Activated T-cell treated with anti-CD3 and anti-CD28 coated beads, Interleukin-2, amount 50 U/mL, for 4 hours (primary cell): ENCODE data around the gene CLEC16A. TPM values are rescaled to one million over a fixed set of nuclear protein-coding genes. Genes with fewer than 3 reads are reported as not detected.

ENCODE experiments used
- ATAC-seq, 2 donors: fragments of 200-7000 bp; cut with Tn5 transposase; one replicate each; pipeline ENCODE4 v1.10.0; 2021
- DNase-seq: peaks from one replicate; pipeline ENCODE4 v3.0.0-alpha.2; 2020
- H3K27me3 Mint-ChIP-seq: one replicate; pipeline ENCODE4 v1.8.0; 2021; ENCODE audit warnings: low read depth, mixed read lengths
- H3K36me3 Mint-ChIP-seq: one replicate; pipeline ENCODE4 v1.8.0; 2022; ENCODE audit warnings: mixed read lengths; ENCODE audit not compliant: insufficient read depth
- H3K4me1 Mint-ChIP-seq: one replicate; pipeline ENCODE4 v1.8.0; 2021; ENCODE audit warnings: low read depth, mixed read lengths
- H3K4me3 Mint-ChIP-seq: one replicate; pipeline ENCODE4 v1.8.0; 2021; ENCODE audit warnings: mild to moderate bottlenecking, moderate library complexity, mixed read lengths
- H3K9me3 Mint-ChIP-seq: one replicate; pipeline ENCODE4 v1.8.0; 2021; ENCODE audit warnings: mixed read lengths
- total RNA-seq, 3 donors: library from RNA; stranded (reverse); gene quantifications; one replicate each; pipeline ENCODE4 v1.2.1, GENCODE V29; 2021

The CLEC16A gene
- total RNA-seq, 3 donors from 2014 or later = 25.2 to 26.4 (median 26.3) TPM

DNA sequence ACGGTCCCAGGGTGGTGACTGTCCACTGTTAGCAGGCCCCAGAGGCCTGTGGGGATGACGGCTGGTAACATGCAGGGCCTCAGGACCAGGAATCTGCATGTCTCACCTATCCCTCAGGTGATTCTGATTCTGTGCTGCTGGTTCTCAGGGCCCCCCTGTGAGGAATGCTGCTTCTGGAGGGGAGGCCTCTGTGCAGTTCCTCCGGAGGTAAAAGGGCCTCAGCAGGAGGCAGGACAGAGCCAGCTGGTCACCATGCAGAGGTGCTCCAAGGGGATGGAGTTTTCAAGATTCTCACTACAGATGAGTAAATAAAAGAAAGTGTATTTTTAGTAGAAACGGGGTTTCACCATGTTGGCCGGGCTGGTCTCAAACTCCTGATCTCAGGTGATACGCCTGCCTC is 33.8 kb downstream of the CLEC16A start:
- Mint-ChIP-seq H3K4me1 (peaks cover 17% of the 10 kb centered on the region), H3K4me3 (no peak overlapping the region), H3K27me3 (no peaks in the 10 kb centered on the region), H3K9me3 (no peaks in the 10 kb centered on the region), H3K36me3 (peaks cover 19% of the 10 kb centered on the region)
- DNase-seq (no peak), ATAC-seq (no peak)

DNA sequence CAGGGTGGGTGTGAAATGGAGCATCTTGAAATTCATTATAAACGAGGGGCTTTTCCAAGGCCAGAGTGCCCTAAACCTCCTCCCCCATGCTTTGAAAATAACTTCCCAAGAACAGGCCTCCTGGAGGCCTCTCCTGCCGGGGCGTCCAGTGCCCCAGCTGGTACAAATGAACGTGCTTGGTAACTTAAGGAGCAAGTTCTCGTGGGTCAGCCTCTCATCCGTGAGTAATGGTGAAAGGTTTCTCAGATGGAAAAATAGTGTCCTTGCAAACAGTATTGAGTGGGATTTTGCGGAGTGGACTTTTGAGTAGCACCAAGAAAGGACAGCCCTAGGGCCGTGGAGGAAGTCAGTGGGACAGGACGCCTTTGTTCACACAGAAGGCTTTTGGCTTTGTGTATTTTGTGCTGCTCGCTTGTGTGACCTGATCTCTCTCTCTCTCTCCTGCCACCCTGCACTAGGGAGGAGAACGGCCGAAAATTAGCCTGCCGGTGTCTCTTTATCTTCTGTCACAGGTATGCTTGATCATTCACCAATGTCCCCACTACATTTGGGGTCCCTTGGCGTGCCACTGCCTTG is 34.6 kb downstream of the CLEC16A start:
- ATAC-seq (no peak), DNase-seq (no peak)
- peaks cover 18% of the 10 kb centered on the region for H3K36me3 Mint-ChIP-seq
- H3K4me1 Mint-ChIP-seq = peaks cover 17% of the 10 kb centered on the region
- no peak overlapping the region for H3K4me3 Mint-ChIP-seq
- H3K9me3 Mint-ChIP-seq = no peaks in the 10 kb centered on the region
- no peaks in the 10 kb centered on the region for H3K27me3 Mint-ChIP-seq

DNA sequence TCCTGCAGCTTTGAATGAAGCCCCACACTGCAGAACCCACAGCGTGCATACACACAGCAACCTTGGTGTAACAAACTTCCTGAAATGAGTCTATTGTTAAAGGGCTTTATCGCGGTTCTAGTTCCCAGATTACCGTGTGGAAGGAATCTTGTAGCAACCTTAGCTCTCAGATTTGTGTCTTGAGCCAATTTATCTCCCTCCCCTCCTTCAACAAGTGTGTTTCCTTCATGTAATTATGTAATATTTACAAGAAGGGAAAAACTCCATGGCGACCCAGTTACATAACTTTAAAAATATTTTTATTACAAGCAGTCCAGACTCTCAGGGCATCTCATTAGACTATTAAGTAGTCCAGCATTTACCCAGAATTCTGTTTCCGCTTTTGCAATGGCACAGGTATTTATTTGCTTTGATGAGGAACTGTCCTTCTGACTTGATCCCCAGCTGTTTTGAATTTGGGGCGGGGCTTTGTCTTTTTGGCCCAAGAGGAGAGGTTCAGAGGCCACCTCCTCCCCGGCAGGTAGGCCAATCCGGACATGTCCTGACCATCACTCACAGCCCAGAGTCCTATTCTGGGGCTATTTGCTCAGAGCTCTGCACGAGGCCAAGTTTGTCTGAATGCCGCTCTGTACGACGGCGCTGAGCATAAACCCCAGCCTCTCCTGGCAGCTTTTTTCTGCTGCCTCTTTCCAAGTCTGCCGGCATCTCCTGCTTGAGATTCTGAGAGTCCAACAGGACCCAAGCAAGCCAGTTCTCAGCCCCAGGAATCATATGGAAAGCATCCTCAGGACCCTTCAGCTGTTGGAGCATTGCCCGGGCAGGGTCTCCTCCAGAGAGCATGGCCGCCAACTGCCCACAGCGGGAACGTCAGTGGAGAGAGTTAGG is 35.6 kb downstream of the CLEC16A start:
- peaks cover 22% of the 10 kb centered on the region for H3K4me1 Mint-ChIP-seq

DNA sequence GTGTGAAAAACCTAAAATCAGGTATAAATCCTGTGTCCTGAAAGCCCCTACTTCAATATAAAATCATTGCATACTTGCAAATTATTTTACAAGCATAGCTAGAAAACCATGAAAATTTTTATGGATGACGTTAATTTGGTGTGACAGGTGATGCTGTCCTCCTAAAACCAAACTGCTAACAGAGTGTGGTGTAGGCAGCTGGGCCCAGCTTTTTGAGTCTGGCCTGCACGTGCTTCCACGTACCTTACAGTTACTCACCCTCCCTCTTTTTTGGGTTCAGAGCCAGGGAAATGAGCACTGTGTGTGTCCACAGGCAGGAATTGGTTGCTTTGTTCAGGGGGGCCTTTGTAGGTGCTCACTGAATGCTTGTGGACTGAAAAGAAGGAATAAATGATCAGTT is 36.4 kb downstream of the CLEC16A start:
- ATAC-seq (no peak), DNase-seq (no peak)
- no peaks in the 10 kb centered on the region for H3K27me3 Mint-ChIP-seq
- H3K9me3 Mint-ChIP-seq = no peaks in the 10 kb centered on the region
- H3K4me1 Mint-ChIP-seq = peaks cover 22% of the 10 kb centered on the region
- H3K36me3 Mint-ChIP-seq = peaks cover 20% of the 10 kb centered on the region
- H3K4me3 Mint-ChIP-seq = no peak overlapping the region

More for the DNA sequence above, 35.6 kb downstream of the CLEC16A start:
- ATAC-seq = no peak
- H3K36me3 Mint-ChIP-seq = peaks cover 17% of the 10 kb centered on the region
- no peaks in the 10 kb centered on the region for H3K9me3 Mint-ChIP-seq
- no peak for DNase-seq
- H3K4me3 Mint-ChIP-seq = no peak overlapping the region
- no peaks in the 10 kb centered on the region for H3K27me3 Mint-ChIP-seq

DNA sequence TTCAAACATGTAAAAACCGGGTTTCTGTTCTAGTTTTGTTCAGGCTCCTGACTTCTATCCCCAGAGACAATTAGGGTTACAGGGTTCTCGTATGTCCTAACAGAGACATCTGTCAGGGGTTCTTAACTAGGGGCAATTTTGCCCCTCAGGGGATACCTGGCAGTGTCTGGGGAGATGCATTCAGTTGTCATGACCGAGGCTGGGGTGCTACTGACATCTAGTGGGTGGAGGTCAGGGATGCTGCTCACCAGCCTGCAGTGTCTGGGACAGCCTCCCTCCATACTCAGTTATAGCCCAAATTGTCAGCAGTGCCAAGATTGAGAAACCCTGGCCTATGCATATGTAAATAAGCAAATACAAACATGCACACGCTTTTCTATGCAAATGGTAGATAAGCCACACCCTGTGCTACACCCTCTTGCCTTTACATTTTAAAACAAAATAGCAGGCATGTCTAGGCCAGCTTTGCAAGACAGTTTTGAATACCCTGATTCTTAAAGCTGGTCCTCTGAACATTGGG is 37.4 kb downstream of the CLEC16A start:
- DNase-seq (peak; percentile 14), ATAC-seq (peak; percentile 80 to 83)
- peaks cover 23% of the 10 kb centered on the region for H3K36me3 Mint-ChIP-seq
- no peaks in the 10 kb centered on the region for H3K27me3 Mint-ChIP-seq
- H3K4me1 Mint-ChIP-seq = peaks cover 28% of the 10 kb centered on the region
- H3K9me3 Mint-ChIP-seq = no peaks in the 10 kb centered on the region
- H3K4me3 Mint-ChIP-seq = peak overlapping the region; percentile 11

DNA sequence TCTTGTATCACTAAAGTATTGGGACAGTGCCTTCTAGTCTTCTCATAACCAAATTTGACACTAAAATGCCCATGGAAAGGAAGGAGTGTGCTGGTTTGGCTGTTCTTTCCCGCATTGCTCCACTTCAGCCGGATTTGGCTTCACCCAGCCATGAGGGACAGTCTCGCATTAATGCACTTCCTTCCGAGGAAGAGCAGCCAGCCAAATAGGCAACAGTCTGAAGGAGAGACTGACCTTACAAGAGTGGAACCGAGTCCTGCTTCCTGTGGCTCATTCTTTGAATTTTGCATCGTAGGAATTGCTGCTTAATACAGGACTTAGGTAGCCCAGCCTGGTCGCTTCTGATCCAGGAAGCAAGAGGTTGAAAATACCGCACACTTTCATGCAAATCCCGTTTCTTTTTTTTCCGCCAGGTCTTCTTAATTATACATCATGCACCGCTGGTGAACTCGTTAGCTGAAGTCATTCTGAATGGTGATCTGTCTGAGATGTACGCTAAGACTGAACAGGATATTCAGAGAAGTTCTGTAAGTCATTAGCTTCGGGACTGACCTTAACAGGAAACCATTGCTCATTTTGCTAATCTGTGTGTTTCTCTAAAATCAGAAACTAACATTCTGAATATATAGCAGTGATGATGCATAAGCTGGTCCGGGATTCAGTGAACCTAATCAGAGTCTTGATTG is 38.2 kb downstream of the CLEC16A start:
- no peaks in the 10 kb centered on the region for H3K9me3 Mint-ChIP-seq
- no peaks in the 10 kb centered on the region for H3K27me3 Mint-ChIP-seq
- no peak for DNase-seq
- peak in 1 of 2 donors; percentile 27 for ATAC-seq
- peaks cover 34% of the 10 kb centered on the region for H3K4me1 Mint-ChIP-seq
- peak overlapping the region; percentile 54 for H3K4me3 Mint-ChIP-seq
- H3K36me3 Mint-ChIP-seq = peaks cover 22% of the 10 kb centered on the region

DNA sequence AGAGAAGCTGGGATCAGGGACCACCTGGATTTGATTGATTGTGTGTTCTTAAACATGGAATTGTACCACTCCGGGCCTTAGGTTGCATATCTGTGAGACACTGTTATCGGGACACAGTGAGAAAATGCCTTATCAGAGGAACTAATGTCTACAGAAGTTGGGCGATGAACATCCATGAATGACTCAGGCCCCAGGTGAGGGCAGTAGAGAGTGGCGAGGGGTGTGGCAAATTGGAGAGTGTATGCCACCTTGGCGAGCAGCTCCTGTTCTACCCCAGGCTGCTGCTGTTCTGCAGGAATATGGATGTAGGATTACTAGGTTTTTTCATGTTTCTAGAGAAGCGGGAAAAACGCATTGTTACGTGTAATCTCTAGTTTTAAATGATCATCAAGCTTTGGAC is 38.8 kb downstream of the CLEC16A start:
- H3K36me3 Mint-ChIP-seq = peaks cover 18% of the 10 kb centered on the region
- H3K27me3 Mint-ChIP-seq = no peaks in the 10 kb centered on the region
- H3K4me1 Mint-ChIP-seq = peaks cover 36% of the 10 kb centered on the region
- ATAC-seq (no peak), DNase-seq (peak; percentile 11)
- no peak overlapping the region for H3K4me3 Mint-ChIP-seq
- no peaks in the 10 kb centered on the region for H3K9me3 Mint-ChIP-seq

DNA sequence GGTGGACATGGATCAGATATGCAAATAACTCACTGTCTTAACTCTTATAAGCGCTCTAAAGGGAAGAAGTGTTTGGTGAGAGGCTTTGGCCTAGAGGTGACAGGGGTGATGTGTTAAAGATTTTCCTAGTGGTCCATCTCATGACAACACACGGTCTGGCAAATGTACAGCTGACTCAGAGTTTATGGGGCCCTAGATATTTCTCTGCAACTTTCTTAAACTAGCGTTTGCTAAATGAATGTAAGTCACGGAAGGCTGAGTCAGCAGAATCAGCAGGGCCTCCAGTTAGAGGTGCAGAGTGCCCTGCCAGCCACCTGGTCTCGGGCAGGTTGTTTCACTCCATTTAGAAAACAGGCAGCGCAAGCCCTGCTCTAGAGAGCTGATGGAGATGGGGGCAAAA is 40.1 kb downstream of the CLEC16A start:
- DNase-seq (no peak), ATAC-seq (no peak)
- no peaks in the 10 kb centered on the region for H3K9me3 Mint-ChIP-seq
- H3K4me1 Mint-ChIP-seq = peaks cover 49% of the 10 kb centered on the region
- H3K27me3 Mint-ChIP-seq = no peaks in the 10 kb centered on the region
- no peak overlapping the region for H3K4me3 Mint-ChIP-seq
- peaks cover 15% of the 10 kb centered on the region for H3K36me3 Mint-ChIP-seq

DNA sequence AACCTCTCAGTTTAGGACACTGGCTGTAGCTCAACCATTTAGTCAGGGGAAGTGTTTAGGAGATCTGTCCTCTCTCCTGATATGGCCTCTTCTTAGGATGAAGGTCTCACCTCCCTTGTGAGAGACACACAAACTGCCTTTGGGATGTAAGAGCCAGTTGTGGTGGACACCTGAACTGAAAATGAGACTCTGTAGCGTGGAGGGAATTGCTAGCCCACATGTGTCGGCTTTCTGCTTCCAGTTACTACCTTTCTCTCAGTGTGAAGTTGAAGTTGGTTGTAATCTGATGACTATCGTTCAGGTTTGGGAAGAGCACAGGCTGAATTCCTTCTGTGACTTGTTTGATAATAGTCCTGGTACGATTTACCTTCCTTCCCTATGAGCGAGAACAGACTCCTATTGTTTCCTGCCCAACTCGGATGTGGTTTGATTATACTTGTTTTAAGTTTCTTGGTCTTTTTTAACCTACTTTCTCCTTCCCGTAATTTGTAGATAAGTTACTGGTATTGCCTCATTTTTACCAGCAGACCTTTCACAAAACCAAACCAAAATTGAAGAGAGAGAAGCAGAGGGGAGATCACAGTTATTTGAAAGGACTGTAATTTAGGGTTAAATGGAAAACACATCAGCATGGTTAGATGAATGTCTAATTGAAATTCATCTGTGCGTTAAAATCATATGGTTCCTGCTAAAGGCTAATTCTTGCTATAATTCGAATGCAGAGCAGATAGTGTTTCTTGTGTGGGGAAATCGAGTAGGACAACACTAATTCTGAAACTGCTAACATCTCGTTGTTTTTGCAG is 43.2 kb downstream of the CLEC16A start:
- ATAC-seq (peak; percentile 61), DNase-seq (no peak)
- Mint-ChIP-seq H3K36me3 (peaks cover 33% of the 10 kb centered on the region), H3K27me3 (no peaks in the 10 kb centered on the region), H3K4me1 (peaks cover 72% of the 10 kb centered on the region), H3K4me3 (peak overlapping the region; percentile 64), H3K9me3 (no peaks in the 10 kb centered on the region)

DNA sequence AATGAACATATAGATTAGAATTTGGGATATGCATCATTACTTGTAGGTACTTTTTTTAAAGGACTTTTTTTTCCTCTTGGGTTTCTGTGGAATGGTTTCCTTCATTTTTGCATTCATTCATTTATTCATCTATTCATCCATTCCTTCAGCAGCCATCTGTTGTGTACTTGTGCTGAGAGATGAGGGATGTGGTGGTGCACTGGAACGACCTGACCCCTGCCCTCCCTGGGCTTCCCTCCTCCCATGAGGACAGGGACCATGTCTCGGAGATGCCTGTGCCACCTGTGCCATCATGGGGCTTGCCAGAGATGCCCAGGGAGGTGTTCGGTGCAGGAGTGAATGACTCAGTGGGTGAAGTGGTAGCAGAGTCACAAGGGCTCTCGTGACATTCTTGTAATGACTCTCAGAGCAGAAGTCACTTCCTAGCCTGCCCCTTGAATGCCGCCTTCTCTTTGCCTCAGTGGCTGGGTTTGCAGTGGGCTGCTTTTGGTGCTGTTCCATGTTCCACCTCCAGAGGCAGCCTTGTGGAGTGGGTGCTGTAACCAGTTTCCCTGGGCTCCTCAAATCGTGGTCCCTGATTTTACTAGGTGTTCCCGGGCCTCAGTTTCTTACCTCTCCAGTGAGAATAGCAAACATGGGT is 43.9 kb downstream of the CLEC16A start:
- H3K36me3 Mint-ChIP-seq = peaks cover 37% of the 10 kb centered on the region
- ATAC-seq = peak; percentile 91 to 92
- peak; percentile 32 for DNase-seq
- H3K27me3 Mint-ChIP-seq = no peaks in the 10 kb centered on the region
- H3K4me1 Mint-ChIP-seq = peaks cover 69% of the 10 kb centered on the region
- H3K4me3 Mint-ChIP-seq = peak overlapping the region; percentile 64
- no peaks in the 10 kb centered on the region for H3K9me3 Mint-ChIP-seq

DNA sequence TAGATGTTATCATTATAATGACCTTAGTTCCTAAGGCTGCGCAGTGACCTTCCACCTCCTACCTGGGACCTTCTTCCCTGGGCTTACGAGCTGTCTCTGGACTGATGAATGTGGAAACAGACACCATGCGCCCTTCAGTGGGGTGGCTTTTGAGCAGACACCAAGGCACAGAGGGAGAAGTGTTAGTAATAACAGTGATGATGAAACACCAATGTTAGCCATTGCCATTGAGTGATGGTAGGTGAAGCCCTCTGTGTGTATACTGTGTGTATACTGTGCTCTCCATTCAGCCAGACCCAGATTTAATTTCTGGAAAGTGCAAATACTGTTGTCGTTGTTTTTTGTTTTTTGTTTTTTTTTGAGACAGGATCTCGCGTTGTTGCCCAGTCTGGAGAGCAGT is 44.5 kb downstream of the CLEC16A start:
- ATAC-seq = no peak
- H3K36me3 Mint-ChIP-seq = peaks cover 37% of the 10 kb centered on the region
- H3K27me3 Mint-ChIP-seq = no peaks in the 10 kb centered on the region
- no peak overlapping the region for H3K4me3 Mint-ChIP-seq
- peaks cover 67% of the 10 kb centered on the region for H3K4me1 Mint-ChIP-seq
- H3K9me3 Mint-ChIP-seq = no peaks in the 10 kb centered on the region
- no peak for DNase-seq

DNA sequence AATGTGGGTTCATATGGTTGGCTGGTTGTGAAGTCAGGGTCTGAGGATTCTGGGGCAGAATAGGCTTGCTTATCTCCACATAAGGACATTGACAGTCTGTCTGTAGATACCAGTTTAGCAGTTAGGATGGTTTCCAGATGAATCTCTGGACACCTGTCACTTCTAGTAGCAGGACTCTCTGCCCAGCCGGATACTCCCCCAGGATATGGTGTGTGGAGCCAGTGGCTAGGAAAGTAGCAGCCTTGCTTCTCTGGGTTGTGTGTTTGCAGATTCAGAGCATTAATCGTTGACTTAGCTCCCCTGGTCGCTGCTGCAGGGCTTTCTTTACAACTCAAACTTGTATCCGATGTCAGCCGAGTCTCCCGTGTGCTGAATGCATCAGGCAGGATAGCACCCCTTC is 45.2 kb downstream of the CLEC16A start:
- DNase-seq (no peak), ATAC-seq (no peak)
- Mint-ChIP-seq H3K4me1 (peaks cover 63% of the 10 kb centered on the region), H3K36me3 (peaks cover 40% of the 10 kb centered on the region), H3K27me3 (no peaks in the 10 kb centered on the region), H3K4me3 (no peak overlapping the region), H3K9me3 (no peaks in the 10 kb centered on the region)

DNA sequence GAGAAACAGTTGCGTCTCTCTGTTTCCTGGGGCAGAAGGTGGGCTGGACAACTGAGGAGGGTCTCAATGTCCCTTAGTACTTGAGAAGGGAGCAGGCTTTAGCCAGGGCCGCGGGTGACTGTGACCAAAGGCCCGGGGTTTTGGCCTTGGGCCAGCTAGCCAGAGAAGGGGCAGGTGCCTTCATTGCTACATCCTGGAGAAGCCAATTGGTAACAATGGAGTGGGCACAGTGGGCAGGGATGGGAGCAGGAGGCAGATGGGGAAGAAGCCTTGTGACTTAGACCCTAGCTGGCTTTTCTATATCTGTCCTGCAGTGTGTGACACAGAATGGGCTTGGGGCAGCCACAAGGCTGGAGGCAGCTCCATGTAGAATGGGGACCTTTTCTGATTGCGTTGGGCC is 46.0 kb downstream of the CLEC16A start:
- H3K4me1 Mint-ChIP-seq = peaks cover 63% of the 10 kb centered on the region
- no peaks in the 10 kb centered on the region for H3K9me3 Mint-ChIP-seq
- no peaks in the 10 kb centered on the region for H3K27me3 Mint-ChIP-seq
- H3K36me3 Mint-ChIP-seq = peaks cover 41% of the 10 kb centered on the region
- ATAC-seq = no peak
- DNase-seq = no peak
- H3K4me3 Mint-ChIP-seq = no peak overlapping the region
